ENCODE measurements around the gene ZNHIT6.

Gene ZNHIT6

GRCh38 chr1:85616736-85617135, 91.5 kb downstream of the ZNHIT6 start:
- DNase-seq = no peak

- DNase-seq = no peak
Measured at GRCh38 chr1:85616364-85616705, 91.9 kb downstream of the ZNHIT6 start.

- DNase-seq = no peak
Measured at GRCh38 chr1:85615586-85616363, 92.5 kb downstream of the ZNHIT6 start.

- peak; percentile 66 for DNase-seq
Measured at GRCh38 chr1:85612704-85613361, 95.4 kb downstream of the ZNHIT6 start.

- peak; percentile 82 for DNase-seq
Measured at GRCh38 chr1:85611856-85612255, 96.4 kb downstream of the ZNHIT6 start.

GRCh38 chr1:85611425-85611824, 96.8 kb downstream of the ZNHIT6 start:
- no peak for DNase-seq

- DNase-seq = no peak
Measured at GRCh38 chr1:85609976-85610375, 98.3 kb downstream of the ZNHIT6 start.

- DNase-seq = no peak
Measured at GRCh38 chr1:85608851-85609250, 99.4 kb downstream of the ZNHIT6 start.

- DNase-seq = no peak
Measured at GRCh38 chr1:85607921-85608265, 100.3 kb downstream of the ZNHIT6 start.

- peak; percentile 98 for DNase-seq
Measured at GRCh38 chr1:85607126-85607920, 100.9 kb downstream of the ZNHIT6 start.

- no peak for DNase-seq
Measured at GRCh38 chr1:85606414-85606800, 101.8 kb downstream of the ZNHIT6 start.

GRCh38 chr1:85605484-85606413, 102.5 kb downstream of the ZNHIT6 start:
- DNase-seq = no peak

- no peak for DNase-seq
Measured at GRCh38 chr1:85604298-85604997, 103.8 kb downstream of the ZNHIT6 start.

- no peak for DNase-seq
Measured at GRCh38 chr1:85603086-85603880, 105.0 kb downstream of the ZNHIT6 start.

- DNase-seq = no peak
Measured at GRCh38 chr1:85602571-85602970, 105.7 kb downstream of the ZNHIT6 start.

- no peak for DNase-seq
Measured at GRCh38 chr1:85601901-85602300, 106.3 kb downstream of the ZNHIT6 start.

GRCh38 chr1:85599681-85600080, 108.6 kb downstream of the ZNHIT6 start:
- DNase-seq = no peak
